ENCODE results near the gene GALNTL6. TPM values are rescaled to one million over a fixed set of nuclear protein-coding genes. Genes with fewer than 3 reads are reported as not detected.

GALNTL6 gene
- total and polyA plus RNA-seq, 9 of the 15 experiments (the other 6 are each of a cell fraction or from before 2014, with no cell fraction given): 0.18 to 0.50 (median 0.29) TPM

GRCh38 chr4:172992648-172993378 is 1179.6 kb downstream of the GALNTL6 start (continued):
- TF ChIP-seq E2F4 (CRISPR knock-in tag; IDR thresholded peaks at IDR 0.05; ENCODE audit: low read depth) (no peak), SMC3 (conservative IDR thresholded peaks at IDR 0.05; ENCODE audit: insufficient read depth, low read depth, low read length) (no peak), ZNF512 (tag; IDR thresholded peaks at IDR 0.05) (no peak), NONO (IDR thresholded peaks at IDR 0.05; ENCODE audit: low read depth in 2 of 2, low read length in 1 of 2) (no peak), SMARCE1 (IDR thresholded peaks at IDR 0.05) (peak; percentile 29; the same call in 1 of the 2 replicates), THRA (IDR thresholded peaks at IDR 0.05) (no peak), PHB2 (IDR thresholded peaks at IDR 0.05; ENCODE audit: low read depth) (no peak), GATA2 (CRISPR knock-in tag; IDR thresholded peaks at IDR 0.05) (no peak), E2F8 (IDR thresholded peaks at IDR 0.05; ENCODE audit: low read depth, partially characterized antibody) (no peak), GTF2A2 (tag; IDR thresholded peaks at IDR 0.05) (no peak), POLR2B (IDR thresholded peaks at IDR 0.05; ENCODE audit: low read depth, partially characterized antibody) (no peak), TAF7 (tag; IDR thresholded peaks at IDR 0.05) (no peak), NFIX (CRISPR knock-in tag; IDR thresholded peaks at IDR 0.05; ENCODE audit: low read depth) (no peak), ZBTB1 (CRISPR knock-in tag; IDR thresholded peaks at IDR 0.05; ENCODE audit: borderline replicate concordance, low read depth) (no peak), PREB (CRISPR knock-in tag; IDR thresholded peaks at IDR 0.05) (no peak), GTF2B (IDR thresholded peaks at IDR 0.05; ENCODE audit: extremely low read depth, insufficient read length) (no peak)

All from K562 (cell line).